Thyroid gland (tissue), 4 donors: Measurements from ENCODE around the gene CAPN1. TPM values are rescaled to one million over a fixed set of nuclear protein-coding genes. Genes with fewer than 3 reads are reported as not detected.

Experiments used
- DNase-seq, 2 donors: peaks; one replicate each; pipeline ENCODE4 v3.0.0-alpha.2; 2019
- H3K27ac ChIP-seq, 3 donors: fragments of 200-600 bp; sonication (generic); 1 replicate in 2 of 3; 2 replicates in 1 of 3; pipeline ENCODE4 v1.5.1; 2016 to 2019; ENCODE audit warnings: mild to moderate bottlenecking in 1 of 3, moderate library complexity in 1 of 3
- H3K27me3 ChIP-seq: fragments of 200-600 bp; sonication (generic); one replicate; pipeline ENCODE4 v1.5.1; 2019
- H3K36me3 ChIP-seq, 2 donors: fragments of 200-600 bp; sonication (generic); one replicate each; pipeline ENCODE4 v1.5.1; 2016 to 2019
- H3K4me1 ChIP-seq, 2 donors: fragments of 200-600 bp; sonication (generic); one replicate each; pipeline ENCODE4 v1.5.1; 2017 to 2019
- H3K4me3 ChIP-seq, 3 donors: fragments of 200-600 bp; sonication (generic); replicated peaks in 1 of 3; 1 replicate in 2 of 3; 2 replicates in 1 of 3; pipeline ENCODE4 v1.5.1; 2016; ENCODE audit warnings: mild to moderate bottlenecking in 1 of 3
- H3K9me3 ChIP-seq: fragments of 200-600 bp; sonication (generic); one replicate; pipeline ENCODE4 v1.5.1; 2017
- POLR2A ChIP-seq, 2 donors: fragments of 450-650 bp; IDR thresholded peaks; one replicate each; pipeline ENCODE4 v1.6.1; 2017; ENCODE audit warnings: antibody characterized with exemption in 2 of 2, mild to moderate bottlenecking in 2 of 2, moderate library complexity in 1 of 2
- WGBS, 2 donors: methylation state at CpG; one replicate each; pipeline ENCODE4 v1.1.5; 2017; 5-methylcytosine and 5-hydroxymethylcytosine counted together
- intact Hi-C: fragments of 100-400 bp; cut with DNase I; formaldehyde crosslinking; loops from one replicate; pipeline ENCODE4 v1.15.1; 2023
- total RNA-seq, 4 donors: library from RNA; depleted of rRNA; stranded (reverse); fragments of >200 nt; gene quantifications; one replicate each; pipeline ENCODE4 v1.2.3, GENCODE V29; 2016
- TF ChIP-seq, protein P1 (sequence below), 6 experiments: fragments of 200-600 bp in 3 of 6; fragments of 450-650 bp in 3 of 6; sonication (generic) in 3 of 6; IDR thresholded peaks; one replicate each; pipeline ENCODE4 v1.5.1; 2016 to 2019; ENCODE audit warnings: antibody characterized with exemption in 6 of 6, mild to moderate bottlenecking in 2 of 6, inconsistent platforms in 1 of 6, moderate library complexity in 1 of 6

CAPN1 gene
- total RNA-seq, 4 donors from 2014 or later: 265 to 519 (median 340) TPM

DNA sequence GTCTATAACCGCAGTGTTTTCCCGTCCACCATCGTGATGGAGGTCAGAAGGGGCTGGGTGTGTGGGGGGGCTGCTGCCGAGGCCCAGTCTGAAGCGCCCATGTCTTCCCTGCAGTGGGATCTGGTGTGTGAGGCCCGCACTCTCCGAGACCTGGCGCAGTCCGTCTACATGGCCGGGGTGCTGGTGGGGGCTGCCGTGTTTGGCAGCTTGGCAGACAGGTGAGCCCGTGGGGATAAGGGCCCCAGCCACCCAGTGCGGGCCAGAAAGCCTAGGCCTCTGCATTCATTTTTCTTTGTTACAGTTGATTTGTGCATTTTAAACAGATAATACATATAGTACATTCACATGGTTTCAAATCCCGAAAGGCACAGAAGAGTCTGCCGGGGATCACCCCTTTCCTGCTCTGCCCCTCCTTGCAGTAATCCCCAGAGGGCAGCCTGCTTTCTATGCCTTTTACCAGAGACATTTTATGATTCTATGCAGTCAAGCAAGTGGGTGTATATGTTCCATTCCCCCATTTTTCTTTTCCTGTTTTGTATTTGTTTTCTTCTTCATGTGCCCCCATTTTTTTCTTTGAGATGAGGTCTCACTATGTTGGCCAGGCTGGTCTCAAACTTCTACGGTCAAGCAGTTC lies 32.6 kb downstream of the CAPN1 start:
- no peak for DNase-seq
- no peaks in the 10 kb centered on the region for H3K4me1 ChIP-seq
- H3K27me3 ChIP-seq: no peaks in the 10 kb centered on the region
- no peak overlapping the region for H3K4me3 ChIP-seq
- no peaks in the 10 kb centered on the region for H3K9me3 ChIP-seq
- TF ChIP-seq POLR2A (IDR thresholded peaks at IDR 0.05): no peak
- TF ChIP-seq, protein P1, sequence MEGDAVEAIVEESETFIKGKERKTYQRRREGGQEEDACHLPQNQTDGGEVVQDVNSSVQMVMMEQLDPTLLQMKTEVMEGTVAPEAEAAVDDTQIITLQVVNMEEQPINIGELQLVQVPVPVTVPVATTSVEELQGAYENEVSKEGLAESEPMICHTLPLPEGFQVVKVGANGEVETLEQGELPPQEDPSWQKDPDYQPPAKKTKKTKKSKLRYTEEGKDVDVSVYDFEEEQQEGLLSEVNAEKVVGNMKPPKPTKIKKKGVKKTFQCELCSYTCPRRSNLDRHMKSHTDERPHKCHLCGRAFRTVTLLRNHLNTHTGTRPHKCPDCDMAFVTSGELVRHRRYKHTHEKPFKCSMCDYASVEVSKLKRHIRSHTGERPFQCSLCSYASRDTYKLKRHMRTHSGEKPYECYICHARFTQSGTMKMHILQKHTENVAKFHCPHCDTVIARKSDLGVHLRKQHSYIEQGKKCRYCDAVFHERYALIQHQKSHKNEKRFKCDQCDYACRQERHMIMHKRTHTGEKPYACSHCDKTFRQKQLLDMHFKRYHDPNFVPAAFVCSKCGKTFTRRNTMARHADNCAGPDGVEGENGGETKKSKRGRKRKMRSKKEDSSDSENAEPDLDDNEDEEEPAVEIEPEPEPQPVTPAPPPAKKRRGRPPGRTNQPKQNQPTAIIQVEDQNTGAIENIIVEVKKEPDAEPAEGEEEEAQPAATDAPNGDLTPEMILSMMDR (IDR thresholded peaks at IDR 0.05): no peak
- H3K36me3 ChIP-seq: peaks cover 23 to 24% of the 10 kb centered on the region in 2 donors
- no peak overlapping the region for H3K27ac ChIP-seq
- whole genome bisulfite sequencing, 2 donors: 77 to 90% methylated on average over 11 of the region's 16 CpGs
- intact Hi-C loops: no loop called here

DNA sequence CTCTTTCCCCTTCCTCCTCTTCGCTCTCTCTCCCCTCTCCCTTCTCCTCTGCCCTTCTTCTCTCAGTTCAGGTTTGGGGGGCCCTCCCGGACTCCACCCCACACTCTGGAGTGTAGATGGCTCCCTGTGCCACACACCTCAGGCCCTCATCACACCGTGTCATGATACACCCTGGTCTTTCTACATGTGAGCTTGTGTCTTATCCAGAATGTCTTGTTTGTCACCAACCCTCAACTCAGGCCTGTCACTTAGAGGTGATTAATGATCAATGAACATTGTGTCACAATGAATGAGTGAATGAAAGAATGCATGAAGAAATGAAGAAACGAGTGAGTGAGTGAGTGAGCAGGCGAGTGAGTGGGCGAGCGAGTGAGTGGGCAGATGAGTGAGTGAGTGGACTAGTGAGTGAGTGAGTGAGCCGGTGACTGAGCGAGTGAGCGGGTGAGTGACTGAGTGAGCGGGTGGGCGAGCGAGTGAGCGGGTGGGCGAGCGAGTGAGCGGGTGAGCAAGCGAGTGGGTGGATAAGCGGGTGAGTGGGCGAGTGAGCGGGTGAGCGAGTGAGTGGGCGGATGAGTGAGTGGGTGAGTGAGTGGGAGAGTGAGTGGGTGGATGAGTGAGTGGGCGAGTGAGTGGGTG lies 33.8 kb downstream of the CAPN1 start:
- Histone ChIP-seq H3K4me3 (no peak overlapping the region), H3K27ac (no peak overlapping the region), H3K4me1 (no peaks in the 10 kb centered on the region), H3K36me3 (peaks cover 12% of the 10 kb centered on the region in 2 donors), H3K9me3 (no peaks in the 10 kb centered on the region), H3K27me3 (no peaks in the 10 kb centered on the region)
- TF ChIP-seq POLR2A (IDR thresholded peaks at IDR 0.05): no peak
- TF ChIP-seq, protein P1 (IDR thresholded peaks at IDR 0.05): no peak
- 92 to 93% methylated on average over 24 of the region's 24 CpGs for WGBS, 2 donors
- DNase-seq: no peak
- intact Hi-C loops: no loop called here

GRCh38 chr11:65216830-65217229 lies 35.1 kb downstream of the CAPN1 start:
- H3K4me3 ChIP-seq: no peak overlapping the region
- WGBS, 2 donors: 94 to 97% methylated on average over 4 to 6 of the region's 6 CpGs
- DNase-seq: no peak
- no peaks in the 10 kb centered on the region for H3K27me3 ChIP-seq
- no peaks in the 10 kb centered on the region for H3K9me3 ChIP-seq
- TF ChIP-seq POLR2A (IDR thresholded peaks at IDR 0.05): no peak
- TF ChIP-seq, protein P1 (IDR thresholded peaks at IDR 0.05): no peak
- peaks cover 0 to under 1% of the 10 kb centered on the region in 2 donors for H3K36me3 ChIP-seq
- no peaks in the 10 kb centered on the region for H3K4me1 ChIP-seq
- H3K27ac ChIP-seq: no peak overlapping the region
- intact Hi-C loops: no loop called here

- 84 to 88% methylated on average over 16 of the region's 19 CpGs for WGBS, 2 donors
- TF ChIP-seq, protein P1 (IDR thresholded peaks at IDR 0.05): no peak
- TF ChIP-seq POLR2A (IDR thresholded peaks at IDR 0.05): no peak
- no peaks in the 10 kb centered on the region for H3K9me3 ChIP-seq
- no peak for DNase-seq
- no peak overlapping the region for H3K27ac ChIP-seq
- H3K27me3 ChIP-seq: no peaks in the 10 kb centered on the region
- H3K36me3 ChIP-seq: no peaks in the 10 kb centered on the region
- no peaks in the 10 kb centered on the region for H3K4me1 ChIP-seq
- no peak overlapping the region for H3K4me3 ChIP-seq
- intact Hi-C loops: no loop called here
Observed at GRCh38 chr11:65217441-65218423, 36.0 kb downstream of the CAPN1 start.
